ENCODE data around the gene GPX2. TPM values are rescaled to one million over a fixed set of nuclear protein-coding genes. Genes with fewer than 3 reads are reported as not detected.
"Not testable (repeated sequence)": the region's sequence is repeated elsewhere in the genome, so short reads cannot be mapped to it uniquely, and the experiment has no call there.

GPX2 gene
- total RNA-seq, 1 donor from 2014 or later = not detected

DNA sequence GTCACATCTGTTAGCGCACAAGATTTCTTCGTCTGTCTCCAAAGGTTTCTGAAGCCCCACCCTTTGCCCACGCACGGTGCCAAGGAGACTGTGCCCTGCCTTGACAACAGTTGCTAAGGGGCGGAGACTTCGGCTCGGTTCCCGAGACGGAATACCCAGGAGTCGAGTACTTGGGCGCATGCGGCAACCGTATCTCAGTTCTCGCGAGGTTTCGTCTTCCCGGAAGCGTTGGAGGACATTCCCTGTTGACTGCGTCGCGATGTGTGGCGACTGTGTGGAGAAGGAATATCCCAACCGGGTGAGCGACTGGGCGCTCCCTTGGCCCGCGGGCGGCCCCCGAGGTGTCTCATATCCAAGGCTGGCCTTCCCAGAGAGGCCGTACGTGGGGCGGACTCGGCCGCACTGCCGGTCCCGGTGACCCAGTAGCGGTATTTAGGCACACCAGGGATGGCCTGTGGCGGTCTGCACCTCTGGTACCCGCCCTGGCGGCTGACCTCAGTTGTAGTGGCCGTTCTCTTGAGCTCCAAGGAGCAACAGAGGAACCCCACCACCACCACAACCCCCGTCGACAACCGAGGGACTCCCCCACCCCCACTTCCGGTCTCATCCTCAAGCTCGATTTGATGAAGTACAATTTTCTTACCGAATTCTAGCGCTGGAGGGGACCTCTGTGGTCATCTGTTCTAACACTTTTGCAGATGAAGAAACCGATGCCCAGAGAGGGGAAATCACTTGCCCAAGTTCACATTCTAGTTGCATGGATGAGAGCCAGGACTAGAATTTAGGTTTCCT, 28.1 kb downstream of the GPX2 start, which contains the start of gene CHURC1:
CHURC1 (plus strand) TSS at position 219 of the 792 bp plus-strand sequence; CDS start at position 260, 41 bp downstream.
- peak; percentile 100 for DNase-seq (ENCODE audit: low spot score)

DNA sequence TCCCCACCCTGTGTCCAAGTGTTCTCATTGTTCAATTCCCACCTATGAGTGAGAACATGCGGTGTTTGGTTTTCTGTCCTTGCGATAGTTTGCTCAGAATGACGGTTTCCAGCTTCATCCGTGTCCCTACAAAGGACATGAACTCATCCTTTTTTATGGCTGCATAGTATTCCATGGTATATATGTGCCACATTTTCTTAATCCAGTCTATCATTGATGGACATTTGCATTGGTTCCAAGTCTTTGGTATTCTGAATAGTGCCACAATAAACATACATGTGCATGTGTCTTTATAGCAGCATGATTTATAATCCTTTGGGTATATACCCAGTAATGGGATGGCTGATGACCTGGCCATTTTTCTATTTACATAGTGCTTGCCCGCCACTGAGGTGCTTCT, 29.1 kb downstream of the GPX2 start:
- not testable (repeated sequence) for DNase-seq (ENCODE audit: low spot score)

DNA sequence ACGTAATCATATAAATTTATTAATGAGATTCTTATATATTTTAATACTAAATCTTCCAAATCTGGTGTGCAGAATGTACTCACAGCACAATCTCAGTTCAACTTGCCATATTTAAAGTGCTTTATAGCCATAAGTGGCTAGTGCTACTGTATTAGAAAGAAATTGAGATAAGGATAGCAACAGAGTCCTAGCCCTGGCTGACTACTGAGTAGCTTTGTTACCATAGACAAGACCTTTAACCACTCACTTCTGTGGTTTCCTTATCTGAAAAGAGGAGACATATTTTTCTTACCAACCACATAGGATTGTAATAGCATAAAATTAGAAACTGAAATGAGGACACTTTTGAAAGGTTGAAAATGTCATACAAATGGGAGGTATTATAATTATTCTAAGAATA, 30.3 kb downstream of the GPX2 start:
- DNase-seq (ENCODE audit: low spot score) = no peak

DNA sequence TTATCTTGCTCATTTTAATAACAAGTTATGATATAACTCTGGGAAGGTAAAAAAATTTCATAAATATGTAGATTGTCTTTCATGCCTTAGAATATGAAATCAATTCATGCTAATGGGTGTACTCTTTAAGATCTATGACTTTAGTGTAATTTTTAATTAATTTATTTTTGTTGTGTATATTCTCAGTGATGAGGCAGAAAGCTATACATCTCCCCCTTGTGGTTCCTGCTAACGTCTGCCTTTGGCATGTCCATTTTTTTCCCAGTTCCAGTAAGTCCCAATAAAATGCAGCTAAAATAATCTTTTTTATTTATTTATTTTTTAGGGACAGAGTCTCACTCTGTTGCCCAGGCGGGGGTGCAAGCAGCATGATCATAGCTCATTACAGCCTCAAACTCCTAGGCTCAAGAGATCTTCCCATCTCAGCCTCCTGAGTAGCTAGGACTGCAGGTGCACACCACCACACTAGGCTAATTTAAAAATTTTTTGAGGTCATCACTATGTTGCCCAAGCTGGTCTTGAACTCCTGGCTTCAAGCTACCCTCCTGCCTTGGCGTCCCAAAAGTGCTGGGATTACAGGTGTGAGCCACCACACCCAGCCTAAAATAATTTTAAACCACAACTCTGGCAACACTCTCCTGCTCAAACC, 31.6 kb downstream of the GPX2 start:
- peak; percentile 29 for DNase-seq (ENCODE audit: low spot score)

DNA sequence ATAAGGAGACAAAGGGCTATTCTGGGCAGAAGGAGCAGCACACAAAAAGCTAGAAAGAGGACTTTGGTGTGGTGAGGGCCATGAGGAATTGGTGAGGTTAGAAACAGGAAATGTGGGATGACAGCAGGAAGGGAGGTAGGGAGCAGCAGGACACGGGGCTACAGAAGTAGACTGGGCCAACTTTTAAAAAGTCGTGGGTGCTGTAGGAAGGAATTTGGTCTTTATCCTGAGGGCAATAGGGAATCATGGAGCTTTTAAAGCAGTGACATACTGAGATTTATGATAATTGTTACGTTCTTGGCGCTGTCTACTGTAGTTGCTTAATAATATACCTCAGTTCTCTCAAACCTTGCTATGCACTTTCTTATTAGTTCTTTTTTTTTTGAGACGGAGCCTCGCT, 36.5 kb downstream of the GPX2 start:
- DNase-seq (ENCODE audit: low spot score) = no peak

DNA sequence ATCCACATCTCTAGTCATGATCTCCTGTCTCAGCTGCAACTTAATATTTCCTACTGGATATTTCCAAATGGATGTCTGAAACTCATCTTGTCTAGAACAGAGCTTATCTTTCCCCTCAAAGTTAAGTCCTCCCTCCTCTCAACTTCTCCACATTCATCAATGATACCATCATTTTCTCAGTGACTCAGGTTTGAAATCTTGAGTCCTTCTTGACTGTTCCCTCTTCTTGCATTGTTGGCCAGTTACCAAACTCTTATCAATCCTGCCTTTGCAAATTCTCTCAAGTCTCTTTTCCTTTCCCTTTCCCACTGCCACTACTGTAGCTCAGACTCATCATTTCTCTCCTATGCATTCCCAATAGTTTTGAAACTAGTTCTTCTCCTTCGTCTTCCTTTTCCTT, 42.6 kb downstream of the GPX2 start:
- peak; percentile 24 for DNase-seq (ENCODE audit: low spot score)

DNA sequence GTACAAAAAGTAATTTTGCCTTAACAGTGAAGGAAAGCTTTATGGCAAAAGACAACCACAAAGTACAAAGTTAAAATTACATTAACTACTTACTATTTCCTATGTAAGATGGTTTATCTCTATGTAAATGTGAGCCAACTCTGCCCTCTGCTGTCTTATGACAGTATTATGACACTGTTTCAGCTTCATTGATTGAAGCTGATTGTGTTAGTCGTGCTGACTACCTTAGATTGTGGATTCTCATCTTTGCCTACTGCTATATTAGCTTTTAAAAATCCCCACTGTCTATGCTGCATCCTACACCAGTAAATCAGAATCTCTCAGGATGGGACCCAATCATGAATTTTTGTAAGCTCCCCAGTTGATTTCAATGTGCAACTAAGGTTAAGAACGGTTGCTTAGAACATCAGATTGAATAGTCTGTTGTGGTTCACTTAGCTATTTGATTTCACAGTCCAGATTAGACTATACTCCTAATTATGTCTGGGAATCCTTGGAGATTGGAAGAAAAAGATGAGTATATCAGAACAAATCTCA, 50.6 kb downstream of the GPX2 start:
- DNase-seq (ENCODE audit: low spot score) = peak; percentile 76

DNA sequence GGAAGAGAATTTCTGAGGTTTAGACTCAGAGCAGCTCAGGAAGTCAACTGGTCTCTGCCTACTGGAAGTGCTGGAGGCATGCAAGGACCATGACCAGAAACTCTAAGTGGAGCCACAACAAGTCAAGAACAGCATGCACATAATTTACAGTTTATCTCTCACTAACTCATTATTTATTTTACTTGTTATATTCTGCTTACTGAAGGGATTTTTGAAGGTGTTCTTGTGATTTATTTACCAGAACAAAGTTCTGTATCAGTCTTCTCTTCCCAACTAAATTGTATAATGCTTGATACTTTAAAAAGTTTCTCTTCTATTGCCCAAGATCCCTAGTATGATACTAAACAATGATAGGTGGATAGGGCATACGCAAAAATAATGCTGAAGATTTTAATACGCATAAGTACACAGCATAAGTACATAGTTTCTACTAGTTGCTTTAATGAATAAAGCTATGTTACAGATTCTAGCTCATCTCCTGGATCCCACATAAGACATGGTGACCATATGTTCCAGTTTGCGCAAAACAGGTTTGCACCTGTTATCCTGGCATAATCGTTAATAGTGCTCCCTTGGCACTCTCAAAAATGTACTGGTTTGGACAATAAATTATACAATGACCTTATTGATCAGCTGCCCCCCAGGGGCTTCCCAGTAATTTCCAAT, 51.2 kb downstream of the GPX2 start:
- no peak for DNase-seq (ENCODE audit: low spot score)

DNA sequence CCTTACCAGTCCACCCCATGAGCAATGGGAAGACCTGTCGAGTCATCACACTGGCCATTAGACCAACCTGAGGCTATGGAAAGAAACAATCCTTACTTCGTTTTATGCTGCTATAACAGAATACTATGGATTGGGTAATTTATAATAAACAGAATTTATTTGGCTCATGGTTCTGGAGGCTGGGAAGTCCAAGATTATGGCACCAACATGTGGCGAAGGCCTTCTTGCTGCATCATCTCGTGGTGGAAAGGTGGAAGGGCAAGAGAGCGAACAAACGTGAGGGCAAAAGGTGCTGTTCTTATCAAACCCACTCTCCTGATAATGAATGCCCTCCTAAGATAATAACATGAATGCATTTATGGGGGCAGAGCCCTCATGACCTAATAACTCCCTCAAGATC, 53.2 kb downstream of the GPX2 start:
- DNase-seq (ENCODE audit: low spot score) = no peak

Other genes starting within 250 kb of the GPX2 start
- 90.0 TPM for gene PLEKHG3, start 238.3 kb downstream of the GPX2 start, total RNA-seq (ENCODE audit: insufficient read depth, low replicate concordance)
- gene SPTB, start 62.8 kb downstream of the GPX2 start, total RNA-seq (ENCODE audit: insufficient read depth, low replicate concordance) = 25.0 TPM
- 87.4 TPM for gene CHURC1, start 28.3 kb downstream of the GPX2 start, total RNA-seq (ENCODE audit: insufficient read depth, low replicate concordance)
- 12.0 TPM for gene RAB15, start 29.6 kb upstream of the GPX2 start, total RNA-seq (ENCODE audit: insufficient read depth, low replicate concordance)
- 5.5 TPM for gene FNTB, start 44.1 kb upstream of the GPX2 start, total RNA-seq (ENCODE audit: insufficient read depth, low replicate concordance)
- gene MAX, start 159.8 kb upstream of the GPX2 start, total RNA-seq (ENCODE audit: insufficient read depth, low replicate concordance) = 46.9 TPM

All from umbilical cord (tissue), 2 donors.